Gastrocnemius medialis (tissue), 4 donors: Measurements from ENCODE around the gene ANO3. TPM values are rescaled to one million over a fixed set of nuclear protein-coding genes. Genes with fewer than 3 reads are reported as not detected.

Source experiments
- ATAC-seq, 2 donors: fragments of 150-250 bp; one replicate each; pipeline ENCODE4 v1.9.1; 2016
- DNase-seq, 2 donors: peaks; one replicate each; pipeline ENCODE4 v3.0.0-alpha.2; 2019
- H3K27ac ChIP-seq, 4 donors: fragments of 200-600 bp; sonication (generic); 1 replicate in 1 of 4; 2 replicates in 3 of 4; pipeline ENCODE4 v1.5.1; 2016 to 2018; ENCODE audit warnings: mild to moderate bottlenecking in 2 of 4, moderate library complexity in 1 of 4
- H3K27me3 ChIP-seq, 3 donors: fragments of 200-600 bp; sonication (generic) in 2 of 3; 1 replicate in 1 of 3; 2 replicates in 2 of 3; pipeline versions ENCODE4 v1.5.1 to v1.6.0; 2016 to 2019; ENCODE audit warnings: mild to moderate bottlenecking in 1 of 3, moderate library complexity in 1 of 3
- H3K36me3 ChIP-seq, 2 donors: fragments of 200-600 bp; sonication (generic) in 1 of 2; one replicate each; pipeline ENCODE4 v1.5.1; 2017 to 2018
- H3K4me1 ChIP-seq, 2 donors: fragments of 200-600 bp; sonication (generic) in 1 of 2; one replicate each; pipeline ENCODE4 v1.5.1; 2016 to 2017; ENCODE audit warnings: mild to moderate bottlenecking in 2 of 2
- H3K4me3 ChIP-seq, 4 donors: fragments of 200-600 bp; sonication (generic) in 3 of 4; 1 replicate in 1 of 4; 2 replicates in 3 of 4; pipeline ENCODE4 v1.5.1; 2016 to 2019; ENCODE audit warnings: mild to moderate bottlenecking in 2 of 4
- H3K9me3 ChIP-seq, 3 donors: fragments of 200-600 bp; sonication (generic) in 2 of 3; 1 replicate in 1 of 3; 2 replicates in 2 of 3; pipeline ENCODE4 v1.5.1; 2016 to 2019
- CTCF ChIP-seq, 5 experiments: fragments of 450-650 bp in 3 of 5; fragments of 200-600 bp in 2 of 5; sonication (generic) in 2 of 5; IDR thresholded peaks in 4 of 5; conservative IDR thresholded peaks in 1 of 5; 1 replicate in 4 of 5; 2 replicates in 1 of 5; pipeline ENCODE4 v1.5.1; 2016 to 2019; ENCODE audit warnings: antibody characterized with exemption in 5 of 5, mild to moderate bottlenecking in 3 of 5, moderate library complexity in 3 of 5
- POLR2A ChIP-seq, 2 donors: fragments of 450-650 bp; IDR thresholded peaks; one replicate each; pipeline ENCODE4 v1.6.1; 2017; ENCODE audit warnings: antibody characterized with exemption in 2 of 2, mild to moderate bottlenecking in 2 of 2, moderate library complexity in 2 of 2
- in situ Hi-C, 4 donors: fragments of 200-750 bp; cut with MboI; loops; one replicate each; pipeline versions ENCODE4 v1.15.0 to v1.8.0; 2017; ENCODE audit warnings: low sequenced_read_pairs in 4 of 4
- intact Hi-C: fragments of 100-400 bp; cut with DNase I; formaldehyde crosslinking; loops from one replicate; pipeline ENCODE4 v1.15.1; 2023; ENCODE audit warnings: low total_unique reads
- total RNA-seq, 4 donors: library from RNA; depleted of rRNA; stranded (reverse); fragments of >200 nt; gene quantifications; one replicate each; pipeline versions ENCODE4 v1.1.0 to v1.2.3, GENCODE V29; 2016

ANO3 gene
- total RNA-seq, 4 donors from 2014 or later = 0.05 TPM; not detected in 3

- H3K4me3 ChIP-seq = no peak overlapping the region
- no peaks in the 10 kb centered on the region for H3K9me3 ChIP-seq
- H3K27me3 ChIP-seq = no peaks in the 10 kb centered on the region
- no peak overlapping the region for H3K27ac ChIP-seq
- in situ Hi-C loops = no loop called here
- TF ChIP-seq CTCF (IDR thresholded peaks at IDR 0.05 in 4 of 5, conservative IDR thresholded peaks at IDR 0.05 in 1 of 5) (no peak), POLR2A (IDR thresholded peaks at IDR 0.05) (no peak)
- no peaks in the 10 kb centered on the region for H3K36me3 ChIP-seq
- no peak for ATAC-seq
- intact Hi-C loops = no loop called here
- DNase-seq = no peak
- no peaks in the 10 kb centered on the region for H3K4me1 ChIP-seq
These were observed 175.3 kb downstream of the ANO3 start for GRCh38 chr11:26507229-26507628.

- no peaks in the 10 kb centered on the region for H3K9me3 ChIP-seq
- no peak overlapping the region for H3K27ac ChIP-seq
- no peaks in the 10 kb centered on the region for H3K27me3 ChIP-seq
- H3K4me1 ChIP-seq = no peaks in the 10 kb centered on the region
- TF ChIP-seq POLR2A (IDR thresholded peaks at IDR 0.05) (no peak), CTCF (IDR thresholded peaks at IDR 0.05 in 4 of 5, conservative IDR thresholded peaks at IDR 0.05 in 1 of 5) (no peak)
- no peaks in the 10 kb centered on the region for H3K36me3 ChIP-seq
- DNase-seq (no peak), ATAC-seq (no peak)
- H3K4me3 ChIP-seq = no peak overlapping the region
- in situ Hi-C loops = no loop called here
- intact Hi-C loops = no loop called here
These were observed 178.2 kb downstream of the ANO3 start for GRCh38 chr11:26510164-26510563.

- no peaks in the 10 kb centered on the region for H3K36me3 ChIP-seq
- in situ Hi-C loops = no loop called here
- H3K9me3 ChIP-seq = no peaks in the 10 kb centered on the region
- intact Hi-C loops = no loop called here
- H3K4me1 ChIP-seq = no peaks in the 10 kb centered on the region
- no peaks in the 10 kb centered on the region for H3K27me3 ChIP-seq
- no peak for ATAC-seq
- no peak overlapping the region for H3K27ac ChIP-seq
- TF ChIP-seq CTCF (IDR thresholded peaks at IDR 0.05 in 4 of 5, conservative IDR thresholded peaks at IDR 0.05 in 1 of 5) (no peak), POLR2A (IDR thresholded peaks at IDR 0.05) (no peak)
- DNase-seq = no peak
- H3K4me3 ChIP-seq = no peak overlapping the region
These were observed 178.8 kb downstream of the ANO3 start for GRCh38 chr11:26510756-26511155.

- Histone ChIP-seq H3K36me3 (no peaks in the 10 kb centered on the region), H3K27ac (no peak overlapping the region), H3K9me3 (no peaks in the 10 kb centered on the region), H3K4me3 (no peak overlapping the region), H3K27me3 (no peaks in the 10 kb centered on the region), H3K4me1 (no peaks in the 10 kb centered on the region)
- TF ChIP-seq CTCF (IDR thresholded peaks at IDR 0.05 in 4 of 5, conservative IDR thresholded peaks at IDR 0.05 in 1 of 5) = no peak
- TF ChIP-seq POLR2A (IDR thresholded peaks at IDR 0.05) = no peak
- no peak for DNase-seq
- intact Hi-C loops = no loop called here
- no peak for ATAC-seq
- in situ Hi-C loops = no loop called here
These were observed 180.3 kb downstream of the ANO3 start for GRCh38 chr11:26512196-26512595.

GRCh38 chr11:26519469-26519868, 187.5 kb downstream of the ANO3 start:
- intact Hi-C loops = no loop called here
- no peak for ATAC-seq
- Histone ChIP-seq H3K27ac (no peak overlapping the region), H3K4me3 (no peak overlapping the region), H3K36me3 (no peaks in the 10 kb centered on the region), H3K27me3 (no peaks in the 10 kb centered on the region), H3K4me1 (no peaks in the 10 kb centered on the region), H3K9me3 (no peaks in the 10 kb centered on the region)
- DNase-seq = no peak
- TF ChIP-seq POLR2A (IDR thresholded peaks at IDR 0.05) = no peak
- no peak for TF ChIP-seq CTCF (IDR thresholded peaks at IDR 0.05 in 4 of 5, conservative IDR thresholded peaks at IDR 0.05 in 1 of 5)
- in situ Hi-C loops = no loop called here
